ENCODE data around the gene PHACTR1.

PHACTR1 gene

GRCh38 chr6:12976366-12976765 is 259.8 kb downstream of the PHACTR1 start:
- Histone ChIP-seq H3K9me3 (ENCODE audit: low read depth, low read length) (no peaks in the 10 kb centered on the region), H3K4me3 (no peak overlapping the region), H3K36me3 (ENCODE audit: insufficient read depth, low read length) (no peaks in the 10 kb centered on the region), H3K27ac (no peak overlapping the region), H3K9ac (ENCODE audit: insufficient read length) (no peak overlapping the region)
- no peak for DNase-seq (ENCODE audit: low read depth, low spot score)
- no peak for TF ChIP-seq POLR2AphosphoS5 (IDR thresholded peaks at IDR 0.05; ENCODE audit: borderline replicate concordance, low read depth, low read length)
- TF ChIP-seq FOXP2 (optimal IDR thresholded peaks at IDR 0.05; ENCODE audit: control extremely low read depth, extremely low read length, insufficient read depth) = no peak
- no peak for TF ChIP-seq EZH2 (IDR thresholded peaks at IDR 0.05)

GRCh38 chr6:12977206-12977605 is 260.6 kb downstream of the PHACTR1 start:
- no peak for DNase-seq (ENCODE audit: low read depth, low spot score)
- Histone ChIP-seq H3K36me3 (ENCODE audit: insufficient read depth, low read length) (no peaks in the 10 kb centered on the region), H3K4me3 (no peak overlapping the region), H3K9me3 (ENCODE audit: low read depth, low read length) (no peaks in the 10 kb centered on the region), H3K9ac (ENCODE audit: insufficient read length) (no peak overlapping the region), H3K27ac (no peak overlapping the region)
- no peak for TF ChIP-seq POLR2AphosphoS5 (IDR thresholded peaks at IDR 0.05; ENCODE audit: borderline replicate concordance, low read depth, low read length)
- TF ChIP-seq FOXP2 (optimal IDR thresholded peaks at IDR 0.05; ENCODE audit: control extremely low read depth, extremely low read length, insufficient read depth) = no peak
- no peak for TF ChIP-seq EZH2 (IDR thresholded peaks at IDR 0.05)

- DNase-seq (ENCODE audit: low read depth, low spot score) = no peak
- H3K4me3 ChIP-seq = no peak overlapping the region
- TF ChIP-seq FOXP2 (optimal IDR thresholded peaks at IDR 0.05; ENCODE audit: control extremely low read depth, extremely low read length, insufficient read depth) (no peak), POLR2AphosphoS5 (IDR thresholded peaks at IDR 0.05; ENCODE audit: borderline replicate concordance, low read depth, low read length) (no peak), EZH2 (IDR thresholded peaks at IDR 0.05) (no peak)
- H3K27ac ChIP-seq = no peak overlapping the region
- H3K36me3 ChIP-seq (ENCODE audit: insufficient read depth, low read length) = no peaks in the 10 kb centered on the region
- no peak overlapping the region for H3K9ac ChIP-seq (ENCODE audit: insufficient read length)
- no peaks in the 10 kb centered on the region for H3K9me3 ChIP-seq (ENCODE audit: low read depth, low read length)
Measured at GRCh38 chr6:12977806-12978205, 261.2 kb downstream of the PHACTR1 start.

- Histone ChIP-seq H3K27ac (no peak overlapping the region), H3K4me3 (no peak overlapping the region), H3K36me3 (ENCODE audit: insufficient read depth, low read length) (no peaks in the 10 kb centered on the region), H3K9me3 (ENCODE audit: low read depth, low read length) (no peaks in the 10 kb centered on the region), H3K9ac (ENCODE audit: insufficient read length) (no peak overlapping the region)
- no peak for TF ChIP-seq POLR2AphosphoS5 (IDR thresholded peaks at IDR 0.05; ENCODE audit: borderline replicate concordance, low read depth, low read length)
- DNase-seq (ENCODE audit: low read depth, low spot score) = no peak
Measured at GRCh38 chr6:12980741-12981140, 264.2 kb downstream of the PHACTR1 start.

- no peak overlapping the region for H3K27ac ChIP-seq
- H3K4me3 ChIP-seq = no peak overlapping the region
- no peak for TF ChIP-seq POLR2AphosphoS5 (IDR thresholded peaks at IDR 0.05; ENCODE audit: borderline replicate concordance, low read depth, low read length)
- TF ChIP-seq FOXP2 (optimal IDR thresholded peaks at IDR 0.05; ENCODE audit: control extremely low read depth, extremely low read length, insufficient read depth) = no peak
- no peak for TF ChIP-seq EZH2 (IDR thresholded peaks at IDR 0.05)
- no peaks in the 10 kb centered on the region for H3K9me3 ChIP-seq (ENCODE audit: low read depth, low read length)
- no peak overlapping the region for H3K9ac ChIP-seq (ENCODE audit: insufficient read length)
- DNase-seq (ENCODE audit: low read depth, low spot score) = no peak
- no peaks in the 10 kb centered on the region for H3K36me3 ChIP-seq (ENCODE audit: insufficient read depth, low read length)
Measured at GRCh38 chr6:12984776-12985175, 268.2 kb downstream of the PHACTR1 start.

GRCh38 chr6:12987783-12988182 is 271.2 kb downstream of the PHACTR1 start:
- Histone ChIP-seq H3K27ac (no peak overlapping the region), H3K4me3 (no peak overlapping the region), H3K9me3 (ENCODE audit: low read depth, low read length) (no peaks in the 10 kb centered on the region), H3K9ac (ENCODE audit: insufficient read length) (no peak overlapping the region), H3K36me3 (ENCODE audit: insufficient read depth, low read length) (no peaks in the 10 kb centered on the region)
- DNase-seq (ENCODE audit: low read depth, low spot score) = no peak
- TF ChIP-seq FOXP2 (optimal IDR thresholded peaks at IDR 0.05; ENCODE audit: control extremely low read depth, extremely low read length, insufficient read depth) = no peak
- no peak for TF ChIP-seq POLR2AphosphoS5 (IDR thresholded peaks at IDR 0.05; ENCODE audit: borderline replicate concordance, low read depth, low read length)
- TF ChIP-seq EZH2 (IDR thresholded peaks at IDR 0.05) = no peak

GRCh38 chr6:12990162-12990561 is 273.6 kb downstream of the PHACTR1 start:
- Histone ChIP-seq H3K9ac (ENCODE audit: insufficient read length) (no peak overlapping the region), H3K36me3 (ENCODE audit: insufficient read depth, low read length) (no peaks in the 10 kb centered on the region), H3K27ac (no peak overlapping the region), H3K4me3 (no peak overlapping the region), H3K9me3 (ENCODE audit: low read depth, low read length) (no peaks in the 10 kb centered on the region)
- TF ChIP-seq EZH2 (IDR thresholded peaks at IDR 0.05) (no peak), FOXP2 (optimal IDR thresholded peaks at IDR 0.05; ENCODE audit: control extremely low read depth, extremely low read length, insufficient read depth) (no peak), POLR2AphosphoS5 (IDR thresholded peaks at IDR 0.05; ENCODE audit: borderline replicate concordance, low read depth, low read length) (no peak)
- DNase-seq (ENCODE audit: low read depth, low spot score) = no peak

GRCh38 chr6:12991435-12991834 is 274.9 kb downstream of the PHACTR1 start:
- no peak overlapping the region for H3K27ac ChIP-seq
- H3K4me3 ChIP-seq = no peak overlapping the region
- H3K9ac ChIP-seq (ENCODE audit: insufficient read length) = no peak overlapping the region
- DNase-seq (ENCODE audit: low read depth, low spot score) = no peak
- no peaks in the 10 kb centered on the region for H3K9me3 ChIP-seq (ENCODE audit: low read depth, low read length)
- TF ChIP-seq FOXP2 (optimal IDR thresholded peaks at IDR 0.05; ENCODE audit: control extremely low read depth, extremely low read length, insufficient read depth) = no peak
- TF ChIP-seq EZH2 (IDR thresholded peaks at IDR 0.05) = no peak
- no peak for TF ChIP-seq POLR2AphosphoS5 (IDR thresholded peaks at IDR 0.05; ENCODE audit: borderline replicate concordance, low read depth, low read length)
- no peaks in the 10 kb centered on the region for H3K36me3 ChIP-seq (ENCODE audit: insufficient read depth, low read length)

- no peak overlapping the region for H3K27ac ChIP-seq
- no peak for TF ChIP-seq POLR2AphosphoS5 (IDR thresholded peaks at IDR 0.05; ENCODE audit: borderline replicate concordance, low read depth, low read length)
- TF ChIP-seq EZH2 (IDR thresholded peaks at IDR 0.05) = no peak
- TF ChIP-seq FOXP2 (optimal IDR thresholded peaks at IDR 0.05; ENCODE audit: control extremely low read depth, extremely low read length, insufficient read depth) = no peak
- no peak overlapping the region for H3K4me3 ChIP-seq
- H3K36me3 ChIP-seq (ENCODE audit: insufficient read depth, low read length) = no peaks in the 10 kb centered on the region
- no peaks in the 10 kb centered on the region for H3K9me3 ChIP-seq (ENCODE audit: low read depth, low read length)
- DNase-seq (ENCODE audit: low read depth, low spot score) = no peak
- no peak overlapping the region for H3K9ac ChIP-seq (ENCODE audit: insufficient read length)
Measured at GRCh38 chr6:12992770-12993169, 276.2 kb downstream of the PHACTR1 start.

Data from SK-N-MC (cell line).